Chondrocyte (in vitro differentiated cells): ENCODE measurements around the gene CACNG3. TPM values are rescaled to one million over a fixed set of nuclear protein-coding genes. Genes with fewer than 3 reads are reported as not detected.

Experiments used
- DNase-seq: peaks from one replicate; pipeline ENCODE4 v3.0.0; 2021; ENCODE audit warnings: mixed read lengths, low spot score
- H3K27ac Mint-ChIP-seq: one replicate; pipeline ENCODE4 v1.8.0; 2021; ENCODE audit warnings: mild to moderate bottlenecking, moderate library complexity, mixed read lengths; ENCODE audit not compliant: unreplicated experiment
- H3K27me3 Mint-ChIP-seq: 2 replicates; pipeline ENCODE4 v1.8.0; 2021; ENCODE audit warnings: low read depth, mixed read lengths
- H3K36me3 Mint-ChIP-seq: 2 replicates; pipeline ENCODE4 v1.8.0; 2021; ENCODE audit warnings: low read depth, mixed read lengths
- H3K4me1 Mint-ChIP-seq: 2 replicates; pipeline ENCODE4 v1.8.0; 2021; ENCODE audit warnings: low read depth, mild to moderate bottlenecking, mixed read lengths
- H3K4me3 Mint-ChIP-seq: one replicate; pipeline ENCODE4 v1.8.0; 2021; ENCODE audit warnings: mild to moderate bottlenecking, moderate library complexity, mixed read lengths; ENCODE audit not compliant: unreplicated experiment
- H3K9me3 Mint-ChIP-seq: 2 replicates; pipeline ENCODE4 v1.8.0; 2021; ENCODE audit warnings: low read depth, mixed read lengths
- total RNA-seq: library from RNA; stranded (reverse); gene quantifications from 3 replicates; pipeline ENCODE4 v1.2.1, GENCODE V29; 2021
- TF ChIP-seq, protein P1 (sequence below): fragments of 200-600 bp; sonication (generic); IDR thresholded peaks from 2 replicates; pipeline ENCODE4 v1.5.0; 2021; ENCODE audit warnings: antibody characterized with exemption, mild to moderate bottlenecking, moderate library complexity

The CACNG3 gene
- total RNA-seq, 1 donor from 2014 or later: not detected

DNA sequence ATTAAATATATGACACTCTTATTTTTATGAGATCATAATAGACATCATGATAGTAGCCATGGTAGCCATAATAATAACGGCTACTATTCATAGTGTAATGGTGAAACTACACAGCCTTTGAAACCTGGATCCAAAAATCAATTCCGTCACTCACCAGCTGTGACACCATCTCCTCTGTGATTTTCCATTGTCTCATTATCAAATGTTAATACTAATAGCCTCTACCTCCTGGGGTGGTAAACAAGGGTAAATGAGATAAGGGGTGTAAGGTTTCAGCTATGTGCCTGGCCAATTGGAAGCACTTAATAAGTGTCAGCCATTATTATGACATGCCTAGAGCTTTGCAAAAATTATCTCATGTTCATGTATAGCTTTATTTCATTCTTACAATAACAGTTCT lies 88.6 kb downstream of the CACNG3 start:
- H3K4me3 Mint-ChIP-seq: no peak overlapping the region
- H3K27me3 Mint-ChIP-seq: no peaks in the 10 kb centered on the region
- H3K27ac Mint-ChIP-seq: no peak overlapping the region
- no peaks in the 10 kb centered on the region for H3K4me1 Mint-ChIP-seq
- DNase-seq: no peak
- no peaks in the 10 kb centered on the region for H3K36me3 Mint-ChIP-seq
- H3K9me3 Mint-ChIP-seq: no peaks in the 10 kb centered on the region
- TF ChIP-seq, protein P1, sequence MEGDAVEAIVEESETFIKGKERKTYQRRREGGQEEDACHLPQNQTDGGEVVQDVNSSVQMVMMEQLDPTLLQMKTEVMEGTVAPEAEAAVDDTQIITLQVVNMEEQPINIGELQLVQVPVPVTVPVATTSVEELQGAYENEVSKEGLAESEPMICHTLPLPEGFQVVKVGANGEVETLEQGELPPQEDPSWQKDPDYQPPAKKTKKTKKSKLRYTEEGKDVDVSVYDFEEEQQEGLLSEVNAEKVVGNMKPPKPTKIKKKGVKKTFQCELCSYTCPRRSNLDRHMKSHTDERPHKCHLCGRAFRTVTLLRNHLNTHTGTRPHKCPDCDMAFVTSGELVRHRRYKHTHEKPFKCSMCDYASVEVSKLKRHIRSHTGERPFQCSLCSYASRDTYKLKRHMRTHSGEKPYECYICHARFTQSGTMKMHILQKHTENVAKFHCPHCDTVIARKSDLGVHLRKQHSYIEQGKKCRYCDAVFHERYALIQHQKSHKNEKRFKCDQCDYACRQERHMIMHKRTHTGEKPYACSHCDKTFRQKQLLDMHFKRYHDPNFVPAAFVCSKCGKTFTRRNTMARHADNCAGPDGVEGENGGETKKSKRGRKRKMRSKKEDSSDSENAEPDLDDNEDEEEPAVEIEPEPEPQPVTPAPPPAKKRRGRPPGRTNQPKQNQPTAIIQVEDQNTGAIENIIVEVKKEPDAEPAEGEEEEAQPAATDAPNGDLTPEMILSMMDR: no peak

- TF ChIP-seq, protein P1: no peak
- Mint-ChIP-seq H3K4me1 (no peaks in the 10 kb centered on the region), H3K9me3 (no peaks in the 10 kb centered on the region), H3K27me3 (no peaks in the 10 kb centered on the region), H3K27ac (no peak overlapping the region), H3K4me3 (no peak overlapping the region), H3K36me3 (no peaks in the 10 kb centered on the region)
- DNase-seq: no peak
These were observed 89.6 kb downstream of the CACNG3 start for GRCh38 chr16:24345704-24346103.

DNA sequence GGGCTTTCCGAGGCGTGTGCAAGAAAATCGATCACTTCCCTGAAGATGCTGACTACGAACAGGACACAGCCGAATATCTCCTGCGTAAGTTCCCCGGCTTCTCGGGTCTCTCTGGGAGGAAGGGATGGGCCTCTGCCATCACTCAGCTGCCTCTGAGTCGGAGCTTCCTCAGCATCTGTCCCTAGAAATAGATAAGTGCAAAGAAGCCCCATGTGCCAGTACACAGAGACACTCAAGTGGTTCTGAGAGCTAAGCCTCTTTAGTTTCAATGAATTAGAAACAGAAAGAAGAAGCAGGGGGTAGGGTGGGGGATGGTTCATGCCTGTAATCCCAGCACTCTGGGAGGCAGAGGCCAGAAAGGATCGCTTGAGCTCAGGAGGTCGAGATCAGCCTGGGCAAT lies 90.6 kb downstream of the CACNG3 start:
- no peak for DNase-seq
- H3K27me3 Mint-ChIP-seq: no peaks in the 10 kb centered on the region
- H3K27ac Mint-ChIP-seq: no peak overlapping the region
- no peaks in the 10 kb centered on the region for H3K9me3 Mint-ChIP-seq
- TF ChIP-seq, protein P1: no peak
- no peak overlapping the region for H3K4me3 Mint-ChIP-seq
- H3K36me3 Mint-ChIP-seq: no peaks in the 10 kb centered on the region
- H3K4me1 Mint-ChIP-seq: no peaks in the 10 kb centered on the region

- Mint-ChIP-seq H3K4me1 (no peaks in the 10 kb centered on the region), H3K36me3 (no peaks in the 10 kb centered on the region), H3K9me3 (no peaks in the 10 kb centered on the region), H3K4me3 (no peak overlapping the region), H3K27me3 (no peaks in the 10 kb centered on the region), H3K27ac (no peak overlapping the region)
- no peak for DNase-seq
- TF ChIP-seq, protein P1: no peak
These were observed 91.4 kb downstream of the CACNG3 start for GRCh38 chr16:24347556-24347955.

DNA sequence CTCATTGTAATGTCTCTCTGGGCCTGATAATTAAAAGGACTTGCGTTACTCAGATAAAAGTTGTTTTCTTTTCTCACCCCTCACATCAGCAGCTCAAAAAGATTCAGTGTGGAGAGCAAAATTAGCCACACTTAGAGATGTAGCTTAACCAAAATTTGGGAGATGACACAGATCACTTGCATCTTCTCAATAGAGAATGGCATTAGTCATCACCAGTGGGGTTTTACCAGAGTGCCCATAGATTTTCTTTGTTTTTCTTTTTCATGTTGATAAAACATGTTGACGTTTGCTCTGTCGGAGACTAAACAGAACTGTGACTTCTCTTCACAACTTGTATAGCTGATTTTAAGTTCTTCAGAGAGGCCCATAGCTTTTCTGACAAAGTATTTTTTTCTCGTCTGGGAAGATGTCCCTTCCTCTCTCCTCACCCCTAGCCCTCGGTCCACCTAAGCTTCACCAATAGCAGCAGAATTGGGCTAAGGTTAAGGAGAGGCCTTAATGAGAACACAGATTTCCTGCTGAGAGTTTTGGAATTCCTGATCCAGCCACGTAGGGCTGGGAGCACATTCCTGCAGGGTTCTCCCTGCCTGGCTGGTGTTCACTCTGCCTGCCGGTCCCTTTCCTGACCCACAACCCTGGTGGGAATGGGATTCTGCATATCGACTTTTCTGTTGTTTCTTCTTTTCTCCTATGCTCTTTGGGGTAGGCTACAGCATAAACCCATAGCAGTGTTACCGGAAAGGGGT lies 92.6 kb downstream of the CACNG3 start:
- Mint-ChIP-seq H3K9me3 (no peaks in the 10 kb centered on the region), H3K27me3 (no peaks in the 10 kb centered on the region), H3K27ac (no peak overlapping the region), H3K36me3 (no peaks in the 10 kb centered on the region), H3K4me1 (no peaks in the 10 kb centered on the region), H3K4me3 (no peak overlapping the region)
- TF ChIP-seq, protein P1: no peak
- no peak for DNase-seq
